ENCODE measurements around the gene ASXL2.
"Not testable (repeated sequence)": the region's sequence is repeated elsewhere in the genome, so short reads cannot be mapped to it uniquely, and the experiment has no call there.

ASXL2 gene

DNA sequence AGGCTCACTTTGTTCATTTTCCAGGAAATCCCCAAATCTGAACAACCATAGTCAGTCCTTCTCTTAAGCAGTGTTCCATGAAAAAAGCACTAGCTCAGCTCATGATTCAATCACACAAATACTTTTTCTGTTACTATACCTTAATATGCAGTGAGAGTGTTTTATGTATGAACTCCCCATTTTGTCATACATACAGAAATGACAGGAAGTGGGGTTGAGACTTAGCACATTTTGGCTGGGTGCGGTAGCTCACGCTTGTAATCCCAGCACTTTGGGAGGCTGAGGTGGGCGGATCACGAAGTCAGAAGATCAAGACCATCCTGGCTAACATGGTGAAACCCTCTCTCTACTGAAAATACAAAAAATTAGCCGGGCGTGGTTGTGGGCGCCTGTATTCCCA is 149.7 kb downstream of the ASXL2 start:
- DNase-seq = no peak

- DNase-seq = no peak
Measured at GRCh38 chr2:25726522-25726921, 151.8 kb downstream of the ASXL2 start.

GRCh38 chr2:25725877-25726276 is 152.4 kb downstream of the ASXL2 start:
- DNase-seq = no peak

DNA sequence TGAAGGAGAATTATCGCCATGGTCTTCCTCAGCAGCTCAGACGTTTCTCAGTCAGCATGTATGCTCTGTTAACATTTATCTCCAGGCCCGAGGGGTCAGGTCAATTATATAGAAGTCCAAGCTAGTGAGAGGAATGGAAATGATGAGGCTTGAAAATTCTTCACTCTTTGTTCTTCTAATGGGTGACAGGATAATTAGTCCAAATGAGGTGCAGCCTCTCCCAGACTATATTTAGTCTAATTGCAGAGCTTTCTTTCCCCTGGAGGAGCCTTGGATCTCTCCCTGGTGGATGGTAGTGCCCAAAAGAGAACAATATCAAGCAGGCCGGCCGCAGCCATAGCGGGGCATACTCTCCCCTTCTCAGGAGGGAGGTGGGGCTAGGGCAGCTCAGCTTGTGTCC is 153.5 kb downstream of the ASXL2 start:
- peak; percentile 64 for DNase-seq

DNA sequence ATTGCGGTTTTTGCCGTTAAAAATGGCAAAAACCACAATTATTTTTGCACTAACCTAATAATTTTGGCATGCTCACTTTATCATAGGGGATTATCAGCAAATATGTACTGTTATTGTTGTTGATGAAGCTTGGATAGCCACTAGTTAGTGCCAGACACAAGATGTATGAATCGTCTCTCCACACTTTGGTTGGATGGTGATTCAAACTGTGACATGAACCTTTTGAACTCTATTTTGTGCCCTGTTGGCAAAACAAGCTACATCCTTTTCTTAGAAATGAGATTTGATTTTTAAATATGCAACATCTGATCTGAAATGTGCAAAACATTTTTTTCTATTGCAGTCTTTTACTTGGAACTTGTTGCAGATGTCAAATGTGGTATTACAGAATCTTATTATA is 156.1 kb downstream of the ASXL2 start:
- DNase-seq = peak; percentile 8

DNA sequence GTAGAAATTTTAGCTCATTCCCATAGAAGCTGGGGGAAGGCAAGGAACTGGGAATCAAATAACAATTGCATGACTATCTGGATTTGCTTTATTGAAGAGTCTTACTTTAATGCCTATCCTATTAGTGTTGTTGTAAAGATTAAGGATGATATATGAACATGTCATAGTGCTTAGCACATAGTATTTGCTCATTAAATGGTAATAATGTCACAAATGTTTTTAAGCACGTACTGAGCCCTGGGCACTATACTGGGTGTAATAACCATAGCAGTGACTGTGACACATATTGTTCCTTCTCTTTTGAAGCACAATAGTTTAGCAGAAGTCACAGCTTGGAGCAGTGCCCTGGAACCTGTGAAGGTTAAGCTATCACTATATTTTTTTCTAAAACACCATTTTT is 157.7 kb downstream of the ASXL2 start:
- no peak for DNase-seq

DNA sequence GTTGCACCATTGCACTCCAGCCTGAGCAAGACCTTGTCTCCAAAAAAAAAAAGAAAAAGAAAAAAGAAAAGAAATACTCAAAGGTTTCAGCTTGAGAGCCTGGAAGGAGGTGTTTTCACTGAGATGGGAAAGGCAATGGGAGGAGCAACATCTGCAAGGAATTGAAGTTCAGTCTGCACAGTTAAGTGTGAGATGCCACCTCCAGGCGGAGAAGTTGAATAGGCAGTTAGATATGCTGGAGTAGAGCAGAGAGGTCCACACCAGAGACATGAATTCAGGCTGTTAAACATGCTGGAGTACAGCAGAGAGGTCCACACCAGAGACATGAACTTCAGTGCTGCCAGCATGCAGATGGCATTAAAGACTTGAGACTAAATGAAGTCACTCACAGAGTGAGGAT is 163.5 kb downstream of the ASXL2 start:
- DNase-seq = no peak

DNA sequence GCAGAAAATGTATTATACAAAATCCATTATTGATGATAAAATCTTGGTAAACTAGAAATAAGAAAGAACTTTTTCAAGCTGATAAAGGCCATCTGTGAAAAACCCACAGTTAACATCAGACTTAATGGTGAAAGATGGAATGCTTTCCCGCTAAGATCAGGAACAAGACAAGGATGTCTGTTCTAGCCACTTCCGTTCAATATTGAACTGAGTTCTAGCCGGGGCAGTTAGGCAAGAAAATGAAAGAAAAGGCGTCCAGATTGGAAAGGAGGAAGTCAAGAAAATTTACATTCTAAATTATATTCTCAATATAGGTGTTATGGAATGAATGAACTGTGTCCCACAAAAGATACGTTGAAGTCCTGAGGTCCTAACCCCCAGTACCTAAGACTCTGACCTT is 165.8 kb downstream of the ASXL2 start:
- no peak for DNase-seq

GRCh38 chr2:25711675-25712354 is 166.5 kb downstream of the ASXL2 start:
- peak; percentile 25 for DNase-seq

DNA sequence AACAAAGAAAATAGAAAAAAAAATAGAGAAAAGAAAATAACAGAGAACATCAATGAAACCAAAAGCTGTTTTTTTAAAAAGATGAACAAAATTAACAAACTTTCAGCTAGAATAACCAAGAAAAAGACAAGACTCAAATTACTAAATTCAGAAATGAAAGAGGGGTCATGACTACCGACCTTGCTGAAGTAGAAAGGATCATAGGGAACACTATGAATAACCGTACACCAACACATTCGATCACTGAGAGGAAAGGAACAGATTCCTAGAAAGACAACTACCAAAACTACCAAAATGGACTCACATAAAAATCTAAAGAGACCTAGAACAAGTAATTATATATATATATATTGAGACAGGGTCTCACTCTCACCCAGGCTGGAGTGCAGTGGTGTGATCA is 167.5 kb downstream of the ASXL2 start:
- DNase-seq = no peak

DNA sequence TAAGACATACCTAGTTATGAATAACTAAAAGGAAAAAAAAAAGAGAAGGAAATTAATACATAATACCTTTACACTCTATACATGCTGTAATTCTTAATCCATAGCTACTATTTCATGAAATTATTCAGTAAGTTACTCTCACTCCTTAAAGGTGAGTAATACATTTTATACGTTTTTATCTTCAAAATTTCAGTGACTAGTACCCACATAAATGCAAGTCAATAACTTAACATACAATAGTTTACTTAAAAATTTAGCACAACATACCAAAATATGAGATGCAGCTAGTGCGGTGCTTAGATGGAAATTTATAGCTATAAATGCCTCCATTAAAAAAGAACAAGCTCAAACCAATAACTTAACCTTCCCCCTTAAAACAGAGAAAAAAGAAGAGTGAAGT is 168.9 kb downstream of the ASXL2 start:
- no peak for DNase-seq

- no peak for DNase-seq
Measured at GRCh38 chr2:25707927-25708590, 170.2 kb downstream of the ASXL2 start.

DNA sequence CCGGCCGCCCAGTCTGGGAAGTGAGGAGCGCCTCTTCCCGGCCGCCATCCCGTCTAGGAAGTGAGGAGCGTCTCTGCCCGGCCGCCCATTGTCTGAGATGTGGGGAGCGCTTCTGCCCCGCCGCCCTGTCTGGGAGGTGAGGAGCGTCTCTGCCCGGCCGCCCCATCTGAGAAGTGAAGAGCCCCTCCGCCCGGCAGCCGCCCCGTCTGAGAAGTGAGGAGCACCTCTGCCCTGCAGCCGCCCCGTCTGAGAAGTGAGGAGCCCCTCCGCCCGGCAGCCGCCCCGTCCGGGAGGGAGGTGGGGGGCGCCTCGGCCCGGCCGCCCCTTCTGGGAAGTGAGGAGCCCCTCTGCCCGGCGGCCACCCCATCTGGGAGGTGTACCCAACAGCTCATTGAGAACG is 172.7 kb downstream of the ASXL2 start:
- not testable (repeated sequence) for DNase-seq

DNA sequence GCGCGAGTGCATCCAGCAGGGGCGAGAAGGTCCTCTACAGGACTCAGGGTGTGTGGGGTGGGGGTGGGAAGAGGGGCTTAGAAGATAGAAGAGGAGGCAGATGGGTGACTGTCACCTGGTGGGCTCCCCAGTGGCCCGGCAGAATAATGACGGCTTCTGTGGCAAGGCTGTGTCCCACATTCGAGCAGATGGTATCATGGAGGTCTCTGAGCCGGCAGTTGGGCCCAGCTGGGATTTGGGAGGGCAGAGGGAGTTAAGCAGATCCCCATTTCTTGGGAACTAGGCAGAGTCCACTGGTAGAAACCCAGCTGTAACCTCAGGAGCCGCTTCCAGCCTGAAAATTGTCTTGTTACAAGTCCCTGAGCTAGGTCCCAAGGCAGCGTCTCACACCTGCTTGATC is 176.5 kb downstream of the ASXL2 start:
- no peak for DNase-seq

GRCh38 chr2:25700221-25700660 is 178.0 kb downstream of the ASXL2 start:
- DNase-seq = peak; percentile 48

GRCh38 chr2:25699216-25699615 is 179.1 kb downstream of the ASXL2 start:
- no peak for DNase-seq

GRCh38 chr2:25698752-25699151 is 179.5 kb downstream of the ASXL2 start:
- no peak for DNase-seq

GRCh38 chr2:25697559-25698341 is 180.5 kb downstream of the ASXL2 start:
- DNase-seq = peak; percentile 50

GRCh38 chr2:25692737-25693445 is 185.4 kb downstream of the ASXL2 start:
- no peak for DNase-seq

- DNase-seq = peak; percentile 20
Measured at GRCh38 chr2:25692143-25692542, 186.1 kb downstream of the ASXL2 start.

GRCh38 chr2:25690058-25690457 is 188.2 kb downstream of the ASXL2 start:
- no peak for DNase-seq

GRCh38 chr2:25688236-25688635 is 190.1 kb downstream of the ASXL2 start:
- DNase-seq = no peak

- DNase-seq = no peak
Measured at GRCh38 chr2:25685741-25686140, 192.5 kb downstream of the ASXL2 start.
